GM12801 (cell line): Measurements from ENCODE around the gene ZNF724.

Source experiments
- CTCF ChIP-seq: IDR thresholded peaks from one replicate; pipeline ENCODE4 v1.5.1; 2011; ENCODE audit warnings: control low read depth; ENCODE audit not compliant: insufficient read length; ENCODE audit errors: extremely low read depth

Gene ZNF724

GRCh38 chr19:23249911-23250649, at the start of gene ZNF724:
Gene ZNF724 (minus strand): TSS chr19:23250394. CDS start chr19:23250242, 152 bp downstream.
- no peak for TF ChIP-seq CTCF

DNA sequence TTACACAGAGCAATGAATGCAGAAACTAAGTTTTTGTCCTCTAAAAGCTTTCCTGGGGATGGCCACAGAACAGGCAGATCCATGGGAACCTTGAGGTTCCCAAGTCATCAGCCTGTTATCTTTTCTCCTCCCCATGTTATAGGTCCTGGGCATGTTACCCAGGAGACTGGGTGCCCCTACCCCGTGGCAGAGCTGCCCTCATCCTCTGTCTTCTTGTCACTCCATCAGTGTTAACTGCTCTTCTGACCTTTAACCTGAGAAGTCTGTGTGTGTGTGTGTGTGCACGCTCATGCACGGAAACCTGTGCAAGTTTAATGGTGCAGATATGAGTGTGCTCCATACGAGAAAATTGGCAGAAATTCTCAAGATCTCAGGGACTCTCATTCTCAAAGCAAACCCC, 43.9 kb upstream of the ZNF724 start:
- no peak for TF ChIP-seq CTCF

- TF ChIP-seq CTCF: no peak
Measured at GRCh38 chr19:23287620-23288019, 37.4 kb upstream of the ZNF724 start.

DNA sequence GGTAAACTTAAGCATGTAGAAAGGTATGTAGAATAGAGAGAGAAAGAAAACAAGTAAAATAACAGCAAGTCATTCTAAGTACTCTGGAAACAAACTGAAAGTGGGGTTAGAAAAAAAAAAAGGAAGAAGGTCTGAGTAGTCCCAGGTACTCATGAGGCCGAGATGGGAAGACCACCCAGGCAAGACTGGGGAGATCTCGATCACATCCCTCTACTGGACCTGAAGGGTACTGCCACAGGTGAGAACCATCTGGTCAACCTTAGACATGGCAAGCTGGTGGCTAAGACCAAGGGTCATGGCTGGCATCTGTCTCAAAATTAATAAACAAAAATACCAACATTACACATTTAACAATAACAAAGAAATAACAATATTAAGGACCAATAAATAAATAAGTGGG, 36.3 kb upstream of the ZNF724 start:
- TF ChIP-seq CTCF: no peak

DNA sequence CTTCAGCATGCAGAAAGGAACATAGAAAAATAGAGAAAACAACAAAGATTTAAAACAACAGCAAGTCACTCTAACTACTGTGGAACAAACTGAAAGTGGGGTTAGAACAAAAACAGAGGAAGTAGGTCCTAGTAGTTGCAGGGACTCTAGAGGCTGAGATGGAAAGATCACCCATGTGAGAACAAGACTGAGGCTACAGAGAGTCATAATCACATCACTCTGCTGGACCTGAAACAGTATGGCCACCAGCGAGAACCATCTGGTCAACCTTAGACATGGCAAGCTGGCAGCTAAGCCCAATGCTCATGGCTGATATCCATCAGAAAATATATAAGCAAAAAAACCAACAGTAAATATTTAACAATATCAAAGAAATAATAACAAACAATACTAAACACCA, 35.8 kb upstream of the ZNF724 start:
- no peak for TF ChIP-seq CTCF

DNA sequence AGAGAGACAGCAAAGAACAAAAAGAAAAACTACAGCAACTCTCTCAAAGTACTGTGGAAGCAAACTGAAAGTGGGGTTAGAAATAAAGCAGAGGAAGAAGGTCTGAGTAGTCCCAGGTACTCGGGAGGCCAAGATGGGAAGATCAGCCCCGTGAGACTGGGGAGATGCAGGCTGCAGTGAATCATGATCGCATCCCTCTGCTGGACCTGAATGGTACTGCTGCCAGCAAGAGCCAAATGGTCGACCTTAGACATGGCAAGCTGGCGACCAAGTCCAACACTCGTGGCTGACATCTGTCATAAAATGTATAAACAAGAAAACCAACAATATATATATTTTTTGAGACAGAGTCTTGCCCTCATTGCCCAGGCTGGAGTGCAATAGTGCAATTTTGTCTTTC, 33.7 kb upstream of the ZNF724 start:
- no peak for TF ChIP-seq CTCF

GRCh38 chr19:23281663-23282276, 31.6 kb upstream of the ZNF724 start:
- TF ChIP-seq CTCF: no peak
